Cerebellar nuclear complex (tissue), 1 donor: Measurements from ENCODE around the gene XPNPEP2.

Experiments used
- DNase-seq, 2 experiments: peaks; one replicate each; lab custom pipeline; 2025; lab: John Stamatoyannopoulos, UW

The XPNPEP2 gene

GRCh38 chrX:129780441-129781105 is 41.8 kb downstream of the XPNPEP2 start:
- no peak for DNase-seq

DNA sequence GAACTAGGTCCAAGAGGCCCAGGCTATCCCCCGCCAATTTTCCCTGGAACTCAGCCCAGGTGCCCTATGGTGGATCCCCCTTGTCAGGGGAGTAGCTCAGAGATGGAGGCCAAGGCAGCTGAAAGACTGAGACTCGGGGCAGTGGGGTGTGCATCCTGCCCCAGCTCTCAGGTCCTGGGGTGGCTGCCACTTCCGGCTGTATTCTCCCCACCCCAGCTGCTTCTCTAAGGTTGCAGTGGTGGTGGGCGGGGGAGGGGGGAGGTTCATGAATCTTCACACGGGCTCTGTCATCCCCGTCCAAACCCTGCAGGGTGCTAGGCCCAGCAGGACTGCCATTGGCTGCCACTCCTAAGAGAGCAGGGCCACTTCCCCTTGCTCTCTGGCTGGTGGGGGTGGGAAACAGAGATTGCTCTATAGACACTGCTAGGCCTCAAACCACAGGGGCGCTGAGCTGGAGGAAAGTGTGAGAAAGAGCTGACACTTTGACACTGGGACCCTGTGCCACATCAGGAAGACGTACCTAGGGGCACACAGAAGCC is 42.4 kb downstream of the XPNPEP2 start:
- DNase-seq = no peak

- no peak for DNase-seq
Observed at GRCh38 chrX:129781680-129782495, 43.1 kb downstream of the XPNPEP2 start.

- no peak for DNase-seq
Observed at GRCh38 chrX:129782706-129783105, 43.9 kb downstream of the XPNPEP2 start.

GRCh38 chrX:129783291-129783713 is 44.5 kb downstream of the XPNPEP2 start:
- DNase-seq = no peak

DNA sequence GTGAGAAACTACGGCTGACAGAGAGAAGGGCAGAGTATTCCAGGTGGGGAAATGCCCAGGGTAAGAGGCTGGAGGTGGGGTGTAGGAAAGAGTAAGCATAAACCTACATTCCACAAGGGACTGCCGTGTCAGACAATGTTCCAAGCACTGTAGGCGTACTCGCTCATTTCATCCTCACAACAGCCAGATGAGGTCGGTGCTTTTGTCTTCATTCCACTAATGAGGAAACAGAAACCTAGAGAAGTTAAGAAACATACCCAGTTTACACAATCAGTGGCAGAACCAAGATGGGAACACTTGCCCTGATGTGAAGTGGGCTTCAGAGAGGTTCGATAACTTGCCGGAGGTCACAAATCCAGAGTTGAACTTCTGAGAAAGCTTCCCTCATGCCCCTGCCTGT is 45.6 kb downstream of the XPNPEP2 start:
- no peak for DNase-seq

GRCh38 chrX:129785160-129785947 is 46.6 kb downstream of the XPNPEP2 start:
- no peak for DNase-seq

DNA sequence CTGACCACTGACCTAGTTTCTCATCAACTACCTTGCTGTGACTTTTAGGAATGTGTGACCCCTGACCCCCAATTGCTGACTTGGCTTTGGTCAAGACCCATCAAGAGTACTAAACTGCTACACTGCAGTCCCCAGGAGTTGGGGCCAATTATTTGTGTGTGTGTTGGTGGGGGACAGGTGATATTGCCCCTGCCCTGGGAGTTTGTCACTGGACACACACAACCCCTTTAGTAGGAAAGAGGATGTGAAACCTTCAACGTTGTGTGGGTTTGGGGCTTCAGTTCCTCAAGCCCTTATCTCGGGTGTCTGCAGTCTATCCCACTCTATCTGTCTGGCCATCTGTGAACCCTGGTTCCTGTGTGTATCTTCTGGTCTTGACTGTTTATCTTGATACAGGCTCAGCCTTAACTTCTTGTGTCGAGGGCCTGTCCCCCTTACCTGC is 47.5 kb downstream of the XPNPEP2 start:
- no peak for DNase-seq

DNA sequence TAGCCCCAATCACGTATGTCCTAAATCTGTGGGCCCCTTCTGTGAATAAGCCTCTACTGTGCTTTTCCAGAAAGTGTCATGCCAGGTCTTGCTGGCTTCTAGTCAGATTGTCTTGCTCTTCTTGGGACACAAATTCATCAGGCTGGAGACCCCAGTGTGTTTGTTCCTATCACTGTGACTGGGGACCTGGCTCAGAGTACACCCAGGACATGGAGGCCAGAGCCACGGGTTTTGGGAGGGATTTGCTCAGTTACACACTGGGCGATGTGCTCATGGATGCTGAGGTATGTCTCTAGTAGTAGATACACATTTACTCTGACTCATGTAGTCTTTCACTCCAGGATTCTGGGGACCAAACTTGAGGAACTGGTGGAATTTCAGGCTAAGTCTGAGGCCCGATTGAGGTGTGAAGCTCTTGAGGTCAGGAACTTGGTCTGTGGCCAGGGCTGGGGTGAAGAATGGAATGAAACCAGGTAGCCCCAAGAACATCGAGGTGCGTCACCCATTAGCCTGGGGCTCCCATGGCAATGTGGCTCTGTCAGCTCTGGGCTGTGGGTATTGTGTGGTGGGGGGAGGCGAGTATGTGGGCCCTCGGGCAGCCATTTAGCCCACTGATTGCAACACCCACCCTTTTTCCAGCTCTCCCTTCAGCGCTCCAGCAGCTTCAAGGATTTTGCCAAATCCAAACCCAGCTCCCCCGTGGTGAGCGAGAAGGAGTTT is 48.7 kb downstream of the XPNPEP2 start:
- no peak for DNase-seq

GRCh38 chrX:129788527-129788926 is 49.7 kb downstream of the XPNPEP2 start:
- DNase-seq = no peak

DNA sequence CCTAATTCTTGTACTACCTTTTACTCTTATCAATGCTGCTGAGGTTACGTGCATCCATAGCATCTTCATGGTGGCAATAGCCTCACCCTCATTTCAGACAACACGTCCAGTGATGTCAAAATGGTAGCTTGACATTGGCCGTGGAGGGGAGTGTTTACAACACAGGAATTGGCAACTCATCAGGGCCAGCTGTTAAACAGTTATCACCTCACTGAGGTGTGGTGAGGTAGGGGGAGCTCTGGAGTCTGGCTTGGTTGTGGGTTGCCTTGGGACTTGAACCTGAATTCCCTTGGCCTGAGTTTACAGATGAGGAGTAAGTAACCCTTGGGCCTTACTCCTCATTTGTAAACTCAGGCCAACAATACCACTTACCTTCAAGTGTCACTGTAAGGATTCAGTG is 51.4 kb downstream of the XPNPEP2 start:
- no peak for DNase-seq

DNA sequence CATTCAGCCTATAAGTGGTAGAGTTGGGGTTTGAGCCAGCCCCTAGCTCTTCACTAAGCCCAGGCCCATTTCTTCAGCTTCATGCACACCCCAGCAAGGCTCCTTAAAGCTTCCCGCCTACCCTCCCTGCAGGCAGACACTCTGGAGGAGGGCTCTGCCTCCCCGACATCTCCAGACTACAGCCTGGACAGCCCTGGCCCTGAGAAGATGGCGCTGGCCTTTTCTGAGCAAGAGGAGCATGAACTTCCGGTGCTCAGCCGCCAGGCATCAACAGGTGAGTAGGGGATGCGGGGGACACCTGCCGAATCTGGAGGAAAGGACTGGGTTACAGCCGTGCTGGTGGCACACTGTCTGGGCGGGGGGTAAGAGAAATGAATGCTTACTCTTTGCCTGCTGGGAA is 52.0 kb downstream of the XPNPEP2 start:
- DNase-seq = no peak

- DNase-seq = no peak
Observed at GRCh38 chrX:129791336-129791735, 52.6 kb downstream of the XPNPEP2 start.

GRCh38 chrX:129791961-129792570 is 53.3 kb downstream of the XPNPEP2 start:
- DNase-seq = no peak

GRCh38 chrX:129792586-129793291 is 54.0 kb downstream of the XPNPEP2 start:
- no peak for DNase-seq

GRCh38 chrX:129793604-129794191 is 54.9 kb downstream of the XPNPEP2 start:
- DNase-seq = no peak

DNA sequence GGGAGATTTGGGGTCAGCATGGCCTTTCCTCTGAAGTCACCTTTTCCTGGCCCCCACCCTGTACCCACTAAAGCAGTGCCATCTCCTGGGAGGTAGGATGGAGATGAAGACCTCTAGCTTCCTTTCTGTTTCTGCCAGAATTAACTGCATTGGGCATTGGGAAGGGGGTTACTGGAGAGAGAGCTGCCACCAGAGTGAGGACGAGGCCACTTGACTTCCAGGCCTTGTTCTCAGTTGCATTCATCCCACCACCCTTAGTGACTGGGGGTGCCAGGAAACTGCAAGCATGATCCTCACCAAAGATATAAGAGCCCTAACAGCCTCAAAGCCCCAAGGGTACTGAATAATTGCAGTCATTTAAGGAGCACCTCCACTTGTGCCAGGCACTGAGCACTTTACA is 56.8 kb downstream of the XPNPEP2 start:
- DNase-seq = no peak

- no peak for DNase-seq
Observed at GRCh38 chrX:129797251-129797906, 58.6 kb downstream of the XPNPEP2 start.

DNA sequence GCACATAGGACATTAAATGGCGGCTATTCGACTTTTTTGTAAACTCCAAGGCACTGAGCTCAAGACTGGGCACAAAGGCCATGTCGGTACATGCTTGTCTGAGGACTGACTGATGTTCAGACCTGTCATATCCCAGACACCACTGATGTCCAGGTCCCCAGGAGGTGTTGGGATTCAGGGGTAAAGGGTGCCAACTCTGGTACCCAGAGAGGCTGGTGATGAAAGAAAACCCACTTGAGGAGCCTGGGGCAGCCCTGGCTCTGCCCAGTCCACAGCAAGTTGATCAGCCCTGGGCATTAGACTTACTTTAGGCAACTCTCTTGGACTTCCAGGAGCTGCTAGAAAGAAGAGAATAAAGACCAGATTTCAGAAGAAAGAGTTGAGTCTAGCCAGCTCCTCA is 59.7 kb downstream of the XPNPEP2 start:
- no peak for DNase-seq

DNA sequence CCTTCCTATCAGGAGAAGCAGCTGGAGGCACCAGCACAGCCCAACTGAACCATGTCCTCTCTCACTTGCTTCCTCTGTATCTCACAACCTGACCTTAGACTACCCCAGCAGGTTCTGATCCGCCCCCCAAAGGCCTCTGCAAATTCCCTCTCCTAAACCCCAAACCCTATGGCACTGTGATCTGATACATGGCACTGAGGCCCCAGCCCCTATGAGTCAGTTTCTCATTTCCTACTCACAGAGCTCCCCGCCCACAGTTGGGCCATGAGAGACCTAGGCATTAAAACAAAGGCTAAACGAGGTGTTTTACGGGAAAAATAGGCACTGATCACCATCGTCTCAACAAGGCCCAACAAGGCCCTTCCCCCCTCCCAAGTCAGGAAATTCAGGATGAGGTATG is 60.1 kb downstream of the XPNPEP2 start:
- DNase-seq = no peak
